PC-3 (cell line): Measurements from ENCODE around the gene ACTR1B.

Source experiments
- EZH2phosphoT487 ChIP-seq: fragments of 300-600 bp; sonication (generic); IDR thresholded peaks from 2 replicates; pipeline ENCODE4 v1.6.1; 2018; ENCODE audit warnings: mild to moderate bottlenecking, antibody characterized with exemption, low read length, borderline replicate concordance
- TF ChIP-seq, protein P1 (sequence below): fragments of 300-600 bp; sonication (generic); conservative IDR thresholded peaks from 2 replicates; pipeline ENCODE4 v1.5.1; 2017; ENCODE audit warnings: antibody characterized with exemption, low read depth, mild to moderate bottlenecking, low read length

DNA sequence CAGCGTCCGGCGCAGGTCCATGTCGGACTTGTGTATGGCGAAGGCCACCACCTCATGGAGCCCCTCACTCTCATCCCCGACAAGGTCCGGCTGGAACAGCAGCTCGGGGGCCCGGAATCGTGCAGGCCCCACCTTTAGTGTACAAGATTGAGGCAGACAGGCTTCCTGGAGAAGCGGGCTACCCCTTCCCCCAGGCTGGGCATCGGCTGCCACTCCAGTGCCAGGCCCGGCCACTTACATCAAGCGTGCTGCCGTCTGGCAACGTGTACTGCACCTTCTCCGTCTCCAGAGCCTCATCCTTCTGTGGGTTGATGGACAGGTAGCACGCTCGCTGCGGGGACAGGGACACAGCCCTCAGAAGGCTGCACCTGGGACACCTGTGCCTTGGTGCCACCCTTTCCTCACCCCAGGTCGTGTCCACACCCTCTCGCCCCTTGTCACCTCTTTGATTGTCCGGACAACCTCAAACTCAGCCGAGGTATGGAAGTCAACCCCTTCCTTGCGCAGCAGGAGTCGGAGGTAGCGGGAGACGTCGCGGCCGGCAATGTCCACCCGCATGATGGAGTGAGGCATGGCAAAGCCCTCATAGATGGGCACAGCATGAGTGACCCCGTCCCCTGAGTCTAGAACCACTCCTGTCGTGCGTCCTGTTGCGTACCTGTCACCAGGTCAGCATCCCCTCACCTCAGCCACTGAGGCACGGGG, 5.7 kb downstream of the ACTR1B start:
- TF ChIP-seq, protein P1, sequence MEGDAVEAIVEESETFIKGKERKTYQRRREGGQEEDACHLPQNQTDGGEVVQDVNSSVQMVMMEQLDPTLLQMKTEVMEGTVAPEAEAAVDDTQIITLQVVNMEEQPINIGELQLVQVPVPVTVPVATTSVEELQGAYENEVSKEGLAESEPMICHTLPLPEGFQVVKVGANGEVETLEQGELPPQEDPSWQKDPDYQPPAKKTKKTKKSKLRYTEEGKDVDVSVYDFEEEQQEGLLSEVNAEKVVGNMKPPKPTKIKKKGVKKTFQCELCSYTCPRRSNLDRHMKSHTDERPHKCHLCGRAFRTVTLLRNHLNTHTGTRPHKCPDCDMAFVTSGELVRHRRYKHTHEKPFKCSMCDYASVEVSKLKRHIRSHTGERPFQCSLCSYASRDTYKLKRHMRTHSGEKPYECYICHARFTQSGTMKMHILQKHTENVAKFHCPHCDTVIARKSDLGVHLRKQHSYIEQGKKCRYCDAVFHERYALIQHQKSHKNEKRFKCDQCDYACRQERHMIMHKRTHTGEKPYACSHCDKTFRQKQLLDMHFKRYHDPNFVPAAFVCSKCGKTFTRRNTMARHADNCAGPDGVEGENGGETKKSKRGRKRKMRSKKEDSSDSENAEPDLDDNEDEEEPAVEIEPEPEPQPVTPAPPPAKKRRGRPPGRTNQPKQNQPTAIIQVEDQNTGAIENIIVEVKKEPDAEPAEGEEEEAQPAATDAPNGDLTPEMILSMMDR: no peak
- no peak for TF ChIP-seq EZH2phosphoT487
